Nephron (organoid): Measurements from ENCODE around the gene E2F3.

Experiments
- H3K27ac Mint-ChIP-seq, 3 experiments: 2 replicates each; pipeline ENCODE4 v1.8.0; 2020; ENCODE audit warnings: mixed read lengths in 3 of 3, mild to moderate bottlenecking in 2 of 3, moderate library complexity in 1 of 3
- H3K27me3 Mint-ChIP-seq: 2 replicates; pipeline ENCODE4 v1.8.0; 2021; ENCODE audit warnings: low read depth, mild to moderate bottlenecking, moderate library complexity, mixed read lengths
- H3K36me3 Mint-ChIP-seq: 2 replicates; pipeline ENCODE4 v1.8.0; 2020; ENCODE audit warnings: low read depth, mixed read lengths
- H3K4me1 Mint-ChIP-seq: 2 replicates; pipeline ENCODE4 v1.8.0; 2020; ENCODE audit warnings: mixed read lengths
- H3K4me3 Mint-ChIP-seq, 3 experiments: 2 replicates each; pipeline ENCODE4 v1.8.0; 2020; ENCODE audit warnings: mild to moderate bottlenecking in 3 of 3, mixed read lengths in 3 of 3, moderate library complexity in 2 of 3
- H3K9me3 Mint-ChIP-seq: 2 replicates; pipeline ENCODE4 v1.8.0; 2020; ENCODE audit warnings: mixed read lengths
- TF ChIP-seq, protein P1 (sequence below), 3 experiments: fragments of 200-600 bp; sonication (generic); IDR thresholded peaks; one replicate each; pipeline ENCODE4 v1.5.0; 2021; ENCODE audit warnings: antibody characterized with exemption in 3 of 3; ENCODE audit not compliant: unreplicated experiment in 3 of 3

The E2F3 gene

DNA sequence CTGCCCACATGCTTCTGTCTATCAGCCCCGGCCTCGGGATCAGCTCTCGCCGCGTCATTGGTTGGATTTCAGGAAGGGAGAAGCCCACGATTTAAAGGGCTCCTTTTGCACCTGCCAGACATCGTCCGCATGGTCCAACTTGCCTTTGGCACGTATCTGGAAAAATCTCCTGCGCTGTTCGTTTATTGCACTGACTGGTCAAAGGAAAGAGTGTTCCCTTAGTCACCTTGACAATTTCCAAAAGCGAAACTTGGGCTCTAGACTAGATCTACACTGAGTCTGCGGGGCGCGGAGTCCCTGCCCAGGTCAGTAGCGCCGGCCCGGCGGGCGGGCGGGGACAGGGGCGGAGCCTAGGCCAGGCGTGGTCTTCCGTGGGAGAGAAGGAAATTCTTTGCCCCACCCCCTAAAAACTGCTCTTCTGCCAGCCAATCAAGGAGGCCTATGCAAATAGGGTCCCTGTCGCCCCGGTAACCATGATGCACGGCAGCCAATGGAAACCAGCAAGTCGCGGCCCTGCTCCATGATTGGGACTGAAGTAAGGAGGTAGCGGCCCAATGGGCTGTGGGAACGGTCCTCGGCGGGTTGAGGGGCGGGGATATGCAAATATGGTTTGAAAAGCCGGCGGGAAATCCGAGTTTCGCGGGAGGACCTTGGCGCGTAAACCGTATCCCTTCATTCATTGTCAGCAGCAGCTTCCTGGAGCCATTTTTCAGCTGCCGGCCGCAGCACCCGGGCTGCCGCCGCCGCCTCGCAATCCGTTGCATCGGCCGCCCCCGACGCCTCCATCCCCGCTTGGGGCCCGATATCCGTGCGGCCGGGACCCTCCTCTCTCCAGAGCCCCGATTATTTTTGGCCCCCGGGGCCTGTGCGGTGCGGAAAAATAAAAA is at the start of gene E2F3:
Gene E2F3, plus strand, starts transcription at position 675 of the 887 bp plus-strand sequence. CDS start 354 bp downstream, outside the sequence.
- peaks cover 20% of the 10 kb centered on the region for H3K4me1 Mint-ChIP-seq
- no peaks in the 10 kb centered on the region for H3K27me3 Mint-ChIP-seq
- peak within 1 kb of the TSS; percentile 82 to 90 (median 86) for H3K4me3 Mint-ChIP-seq
- peaks cover 4% of the 10 kb centered on the region for H3K36me3 Mint-ChIP-seq
- peak within 1 kb of the TSS; percentile 73 to 96 (median 88) for H3K27ac Mint-ChIP-seq
- TF ChIP-seq, protein P1, sequence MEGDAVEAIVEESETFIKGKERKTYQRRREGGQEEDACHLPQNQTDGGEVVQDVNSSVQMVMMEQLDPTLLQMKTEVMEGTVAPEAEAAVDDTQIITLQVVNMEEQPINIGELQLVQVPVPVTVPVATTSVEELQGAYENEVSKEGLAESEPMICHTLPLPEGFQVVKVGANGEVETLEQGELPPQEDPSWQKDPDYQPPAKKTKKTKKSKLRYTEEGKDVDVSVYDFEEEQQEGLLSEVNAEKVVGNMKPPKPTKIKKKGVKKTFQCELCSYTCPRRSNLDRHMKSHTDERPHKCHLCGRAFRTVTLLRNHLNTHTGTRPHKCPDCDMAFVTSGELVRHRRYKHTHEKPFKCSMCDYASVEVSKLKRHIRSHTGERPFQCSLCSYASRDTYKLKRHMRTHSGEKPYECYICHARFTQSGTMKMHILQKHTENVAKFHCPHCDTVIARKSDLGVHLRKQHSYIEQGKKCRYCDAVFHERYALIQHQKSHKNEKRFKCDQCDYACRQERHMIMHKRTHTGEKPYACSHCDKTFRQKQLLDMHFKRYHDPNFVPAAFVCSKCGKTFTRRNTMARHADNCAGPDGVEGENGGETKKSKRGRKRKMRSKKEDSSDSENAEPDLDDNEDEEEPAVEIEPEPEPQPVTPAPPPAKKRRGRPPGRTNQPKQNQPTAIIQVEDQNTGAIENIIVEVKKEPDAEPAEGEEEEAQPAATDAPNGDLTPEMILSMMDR (IDR thresholded peaks at IDR 0.05; ENCODE audit: unreplicated experiment in 3 of 3) = no peak
- H3K9me3 Mint-ChIP-seq = no peaks in the 10 kb centered on the region

GRCh38 chr6:20352346-20352745 is 49.3 kb upstream of the E2F3 start:
- Mint-ChIP-seq H3K4me3 (no peak overlapping the region), H3K4me1 (no peaks in the 10 kb centered on the region), H3K27ac (no peak overlapping the region), H3K36me3 (no peaks in the 10 kb centered on the region), H3K27me3 (no peaks in the 10 kb centered on the region), H3K9me3 (peaks cover 5% of the 10 kb centered on the region)
- TF ChIP-seq, protein P1 (IDR thresholded peaks at IDR 0.05; ENCODE audit: unreplicated experiment in 3 of 3) = no peak

- H3K27ac Mint-ChIP-seq = no peak overlapping the region
- no peak overlapping the region for H3K4me3 Mint-ChIP-seq
- no peaks in the 10 kb centered on the region for H3K36me3 Mint-ChIP-seq
- TF ChIP-seq, protein P1 (IDR thresholded peaks at IDR 0.05; ENCODE audit: unreplicated experiment in 3 of 3) = no peak
- H3K9me3 Mint-ChIP-seq = peaks cover 5% of the 10 kb centered on the region
- H3K4me1 Mint-ChIP-seq = no peaks in the 10 kb centered on the region
- H3K27me3 Mint-ChIP-seq = no peaks in the 10 kb centered on the region
Measured at GRCh38 chr6:20353134-20353533, 48.5 kb upstream of the E2F3 start.

- TF ChIP-seq, protein P1 (IDR thresholded peaks at IDR 0.05; ENCODE audit: unreplicated experiment in 3 of 3) = no peak
- peaks cover 5% of the 10 kb centered on the region for H3K9me3 Mint-ChIP-seq
- H3K27ac Mint-ChIP-seq = no peak overlapping the region
- no peaks in the 10 kb centered on the region for H3K36me3 Mint-ChIP-seq
- no peaks in the 10 kb centered on the region for H3K27me3 Mint-ChIP-seq
- no peak overlapping the region for H3K4me3 Mint-ChIP-seq
- no peaks in the 10 kb centered on the region for H3K4me1 Mint-ChIP-seq
Measured at GRCh38 chr6:20354366-20354765, 47.3 kb upstream of the E2F3 start.

GRCh38 chr6:20360471-20361119 is 41.1 kb upstream of the E2F3 start:
- no peak overlapping the region for H3K4me3 Mint-ChIP-seq
- H3K9me3 Mint-ChIP-seq = no peaks in the 10 kb centered on the region
- H3K36me3 Mint-ChIP-seq = no peaks in the 10 kb centered on the region
- no peaks in the 10 kb centered on the region for H3K27me3 Mint-ChIP-seq
- no peak overlapping the region for H3K27ac Mint-ChIP-seq
- H3K4me1 Mint-ChIP-seq = no peaks in the 10 kb centered on the region
- TF ChIP-seq, protein P1 (IDR thresholded peaks at IDR 0.05; ENCODE audit: unreplicated experiment in 3 of 3) = no peak
